Endodermal cell (in vitro differentiated cells): ENCODE results near the gene HUS1. TPM values are rescaled to one million over a fixed set of nuclear protein-coding genes. Genes with fewer than 3 reads are reported as not detected.

Experiments used
- DNase-seq: peaks from one replicate; pipeline ENCODE4 v3.0.0-alpha.2; 2017
- H3K27ac ChIP-seq: 2 replicates; pipeline ENCODE4 v1.5.1; 2013; ENCODE audit warnings: mild to moderate bottlenecking, low read depth, low read length, moderate library complexity
- H3K27me3 ChIP-seq: 2 replicates; pipeline ENCODE4 v1.6.1; 2013; ENCODE audit warnings: mild to moderate bottlenecking, low read length, moderate library complexity; ENCODE audit not compliant: insufficient read depth, control insufficient read depth, poor library complexity, severe bottlenecking
- H3K36me3 ChIP-seq: 2 replicates; pipeline ENCODE4 v1.7.0; 2013; ENCODE audit warnings: mild to moderate bottlenecking, low read length, moderate library complexity; ENCODE audit not compliant: control insufficient read depth, insufficient read depth
- H3K4me1 ChIP-seq: one replicate; pipeline ENCODE4 v1.7.0; 2013; ENCODE audit warnings: low read length; ENCODE audit not compliant: control insufficient read depth, insufficient read depth
- H3K4me3 ChIP-seq: 2 replicates; pipeline ENCODE4 v1.5.1; 2013; ENCODE audit warnings: mild to moderate bottlenecking, low read length, moderate library complexity
- H3K9ac ChIP-seq: 2 replicates; pipeline ENCODE4 v1.6.1; 2013; ENCODE audit warnings: mild to moderate bottlenecking, low read length, moderate library complexity; ENCODE audit not compliant: poor library complexity, severe bottlenecking; ENCODE audit errors: extremely low read depth
- H3K9me3 ChIP-seq: 2 replicates; pipeline ENCODE4 v1.6.1; 2013; ENCODE audit warnings: mild to moderate bottlenecking, low read length, moderate library complexity; ENCODE audit not compliant: control insufficient read depth
- H3K27ac Mint-ChIP-seq: 2 replicates; pipeline ENCODE4 v1.8.0; 2020; ENCODE audit warnings: mixed read lengths
- H3K27me3 Mint-ChIP-seq: 2 replicates; pipeline ENCODE4 v1.8.0; 2021; ENCODE audit warnings: mild to moderate bottlenecking, mixed read lengths; ENCODE audit not compliant: insufficient read depth
- H3K36me3 Mint-ChIP-seq: 2 replicates; pipeline ENCODE4 v1.8.0; 2020; ENCODE audit warnings: low read depth, mixed read lengths
- H3K4me1 Mint-ChIP-seq: 2 replicates; pipeline ENCODE4 v1.8.0; 2020; ENCODE audit warnings: mixed read lengths
- H3K4me3 Mint-ChIP-seq: 2 replicates; pipeline ENCODE4 v1.8.0; 2020; ENCODE audit warnings: mild to moderate bottlenecking, moderate library complexity, mixed read lengths
- H3K9me3 Mint-ChIP-seq: 2 replicates; pipeline ENCODE4 v1.8.0; 2020; ENCODE audit warnings: mild to moderate bottlenecking, mixed read lengths
- CTCF ChIP-seq: fragments of 200-600 bp; sonication (generic); conservative IDR thresholded peaks from 2 replicates; pipeline ENCODE4 v1.5.0; 2021; ENCODE audit warnings: antibody characterized with exemption, mild to moderate bottlenecking
- WGBS, 2 experiments: methylation state at CpG; one replicate each; pipeline versions ENCODE4 v1.1.5 to v1.1.7; 2013; ENCODE audit warnings: missing lambda C conversion rate in 2 of 2, mixed read lengths in 1 of 2; ENCODE audit not compliant: insufficient coverage in 1 of 2, insufficient read length in 1 of 2; 5-methylcytosine and 5-hydroxymethylcytosine counted together
- total RNA-seq, 2 donors: library from RNA; stranded (reverse); fragmentation: NEBNext Ultra II Directional in 1 of 2; extraction: Animal tissue kit (Norgen Biotek cat#: 25700) in 1 of 2; gene quantifications; 2 replicates in 1 of 2; 3 replicates in 1 of 2; pipeline ENCODE4 v1.2.1, GENCODE V29; 2021

The HUS1 gene
- total RNA-seq, 2 donors from 2014 or later, result 37.0 to 42.5 TPM

GRCh38 chr7:47937065-47937687 is 42.2 kb downstream of the HUS1 start:
- no peaks in the 10 kb centered on the region for H3K27me3 ChIP-seq
- no peaks in the 10 kb centered on the region for H3K9me3 ChIP-seq
- H3K9me3 Mint-ChIP-seq, result no peaks in the 10 kb centered on the region
- H3K9ac ChIP-seq, result no peak overlapping the region
- peaks cover 1% of the 10 kb centered on the region for H3K27me3 Mint-ChIP-seq
- H3K27ac ChIP-seq, result no peak overlapping the region
- no peak for DNase-seq
- H3K36me3 ChIP-seq, result no peaks in the 10 kb centered on the region
- H3K27ac Mint-ChIP-seq, result peak overlapping the region; percentile 6
- H3K4me1 Mint-ChIP-seq, result peaks cover 40% of the 10 kb centered on the region
- TF ChIP-seq CTCF, result no peak
- no peak overlapping the region for H3K4me3 ChIP-seq
- H3K36me3 Mint-ChIP-seq, result no peaks in the 10 kb centered on the region
- WGBS, 2 experiments, result 73 to 86% methylated on average over 6 to 9 of the region's 17 CpGs
- no peaks in the 10 kb centered on the region for H3K4me1 ChIP-seq
- no peak overlapping the region for H3K4me3 Mint-ChIP-seq

- Histone ChIP-seq H3K4me3 (no peak overlapping the region), H3K4me1 (no peaks in the 10 kb centered on the region), H3K36me3 (no peaks in the 10 kb centered on the region), H3K9ac (no peak overlapping the region), H3K27me3 (no peaks in the 10 kb centered on the region), H3K27ac (no peak overlapping the region), H3K9me3 (no peaks in the 10 kb centered on the region)
- Mint-ChIP-seq H3K4me3 (no peak overlapping the region), H3K27ac (no peak overlapping the region), H3K9me3 (no peaks in the 10 kb centered on the region), H3K4me1 (peaks cover 38% of the 10 kb centered on the region), H3K27me3 (peaks cover 1% of the 10 kb centered on the region), H3K36me3 (no peaks in the 10 kb centered on the region)
- DNase-seq, result no peak
- TF ChIP-seq CTCF, result no peak
- WGBS, 2 experiments, result 95 to 100% methylated on average over 1 to 4 of the region's 4 CpGs
These were observed 43.1 kb downstream of the HUS1 start for GRCh38 chr7:47936323-47936722.

- Histone ChIP-seq H3K27me3 (no peaks in the 10 kb centered on the region), H3K4me3 (no peak overlapping the region), H3K9me3 (no peaks in the 10 kb centered on the region), H3K36me3 (no peaks in the 10 kb centered on the region), H3K9ac (no peak overlapping the region), H3K4me1 (no peaks in the 10 kb centered on the region), H3K27ac (no peak overlapping the region)
- H3K27me3 Mint-ChIP-seq, result peaks cover 1% of the 10 kb centered on the region
- no peaks in the 10 kb centered on the region for H3K36me3 Mint-ChIP-seq
- DNase-seq, result no peak
- peaks cover 35% of the 10 kb centered on the region for H3K4me1 Mint-ChIP-seq
- 92 to 95% methylated on average over 6 to 10 of the region's 10 CpGs for WGBS, 2 experiments
- no peak overlapping the region for H3K4me3 Mint-ChIP-seq
- no peak for TF ChIP-seq CTCF
- no peak overlapping the region for H3K27ac Mint-ChIP-seq
- no peaks in the 10 kb centered on the region for H3K9me3 Mint-ChIP-seq
These were observed 44.1 kb downstream of the HUS1 start for GRCh38 chr7:47935336-47935735.
